Liver (tissue), 3 donors: ENCODE measurements around the gene GULP1.

Source experiments
- CTCF ChIP-seq: fragments of 150-350 bp; IDR thresholded peaks from 2 replicates; pipeline ENCODE4 v1.5.1; 2017; ENCODE audit warnings: improper control_type of control experiment, low read depth, low read length; ENCODE audit not compliant: missing input control
- RAD21 ChIP-seq, 2 donors: IDR thresholded peaks; 2 replicates each; pipeline ENCODE4 v1.6.1; 2016; ENCODE audit warnings: antibody characterized with exemption in 2 of 2, mild to moderate bottlenecking in 2 of 2
- YY1 ChIP-seq: IDR thresholded peaks from 2 replicates; pipeline ENCODE4 v1.6.1; 2016; ENCODE audit warnings: antibody characterized with exemption, mild to moderate bottlenecking
- donor health status: healthy.
- donor health status: healthy.

- TF ChIP-seq YY1: no peak
- no peak for TF ChIP-seq RAD21 (IDR thresholded peaks at IDR 0.05)
- TF ChIP-seq CTCF: no peak
Observed at GRCh38 chr2:188272121-188272520, 19.6 kb upstream of the GULP1 start.
